Gastrocnemius medialis (tissue), 4 donors: Measurements from ENCODE around the gene PARP1. TPM values are rescaled to one million over a fixed set of nuclear protein-coding genes. Genes with fewer than 3 reads are reported as not detected.

Experiments
- ATAC-seq, 2 donors: fragments of 150-250 bp; one replicate each; pipeline ENCODE4 v1.9.1; 2016
- DNase-seq, 2 donors: peaks; one replicate each; pipeline ENCODE4 v3.0.0-alpha.2; 2019
- H3K27ac ChIP-seq, 4 donors: fragments of 200-600 bp; sonication (generic); 1 replicate in 1 of 4; 2 replicates in 3 of 4; pipeline ENCODE4 v1.5.1; 2016 to 2018; ENCODE audit warnings: mild to moderate bottlenecking in 2 of 4, moderate library complexity in 1 of 4
- H3K27me3 ChIP-seq, 3 donors: fragments of 200-600 bp; sonication (generic) in 2 of 3; 1 replicate in 1 of 3; 2 replicates in 2 of 3; pipeline versions ENCODE4 v1.5.1 to v1.6.0; 2016 to 2019; ENCODE audit warnings: mild to moderate bottlenecking in 1 of 3, moderate library complexity in 1 of 3
- H3K36me3 ChIP-seq, 2 donors: fragments of 200-600 bp; sonication (generic) in 1 of 2; one replicate each; pipeline ENCODE4 v1.5.1; 2017 to 2018
- H3K4me1 ChIP-seq, 2 donors: fragments of 200-600 bp; sonication (generic) in 1 of 2; one replicate each; pipeline ENCODE4 v1.5.1; 2016 to 2017; ENCODE audit warnings: mild to moderate bottlenecking in 2 of 2
- H3K4me3 ChIP-seq, 4 donors: fragments of 200-600 bp; sonication (generic) in 3 of 4; 1 replicate in 1 of 4; 2 replicates in 3 of 4; pipeline ENCODE4 v1.5.1; 2016 to 2019; ENCODE audit warnings: mild to moderate bottlenecking in 2 of 4
- H3K9me3 ChIP-seq, 3 donors: fragments of 200-600 bp; sonication (generic) in 2 of 3; 1 replicate in 1 of 3; 2 replicates in 2 of 3; pipeline ENCODE4 v1.5.1; 2016 to 2019
- CTCF ChIP-seq, 5 experiments: fragments of 450-650 bp in 3 of 5; fragments of 200-600 bp in 2 of 5; sonication (generic) in 2 of 5; IDR thresholded peaks in 4 of 5; conservative IDR thresholded peaks in 1 of 5; 1 replicate in 4 of 5; 2 replicates in 1 of 5; pipeline ENCODE4 v1.5.1; 2016 to 2019; ENCODE audit warnings: antibody characterized with exemption in 5 of 5, mild to moderate bottlenecking in 3 of 5, moderate library complexity in 3 of 5
- POLR2A ChIP-seq, 2 donors: fragments of 450-650 bp; IDR thresholded peaks; one replicate each; pipeline ENCODE4 v1.6.1; 2017; ENCODE audit warnings: antibody characterized with exemption in 2 of 2, mild to moderate bottlenecking in 2 of 2, moderate library complexity in 2 of 2
- in situ Hi-C, 4 donors: fragments of 200-750 bp; cut with MboI; loops; one replicate each; pipeline versions ENCODE4 v1.15.0 to v1.8.0; 2017; ENCODE audit warnings: low sequenced_read_pairs in 4 of 4
- intact Hi-C: fragments of 100-400 bp; cut with DNase I; formaldehyde crosslinking; loops from one replicate; pipeline ENCODE4 v1.15.1; 2023; ENCODE audit warnings: low total_unique reads
- total RNA-seq, 4 donors: library from RNA; depleted of rRNA; stranded (reverse); fragments of >200 nt; gene quantifications; one replicate each; pipeline versions ENCODE4 v1.1.0 to v1.2.3, GENCODE V29; 2016

The PARP1 gene
- total RNA-seq, 4 donors from 2014 or later, result 63.8 to 117 (median 99.7) TPM

GRCh38 chr1:226400519-226401354 is 7.2 kb downstream of the PARP1 start:
- ATAC-seq (peak; percentile 51 to 72), DNase-seq (peak in 1 of 2 donors; percentile 50)
- in situ Hi-C loops (no loop called here), intact Hi-C loops (no loop called here)
- Histone ChIP-seq H3K27ac (peak overlapping the region; percentile 74 to 82 (median 75)), H3K36me3 (peaks cover 0 to 9% of the 10 kb centered on the region in 2 donors), H3K4me3 (peak overlapping the region in 1 of 4 donors; percentile 1), H3K27me3 (no peaks in the 10 kb centered on the region), H3K9me3 (no peaks in the 10 kb centered on the region), H3K4me1 (peaks cover 74 to 80% of the 10 kb centered on the region in 2 donors)
- TF ChIP-seq POLR2A (IDR thresholded peaks at IDR 0.05) (no peak), CTCF (IDR thresholded peaks at IDR 0.05 in 4 of 5, conservative IDR thresholded peaks at IDR 0.05 in 1 of 5) (no peak)

GRCh38 chr1:226397955-226398636 is 9.8 kb downstream of the PARP1 start:
- Histone ChIP-seq H3K27me3 (no peaks in the 10 kb centered on the region), H3K27ac (peak overlapping the region; percentile 74 to 82 (median 75)), H3K36me3 (peaks cover 0 to 9% of the 10 kb centered on the region in 2 donors), H3K4me1 (peaks cover 52 to 54% of the 10 kb centered on the region in 2 donors), H3K4me3 (no peak overlapping the region), H3K9me3 (no peaks in the 10 kb centered on the region)
- no peak for DNase-seq
- in situ Hi-C loops (no loop called here), intact Hi-C loops (loop anchor here (1.0 kb wide), 1 partner anchor 34 kb away; no protein-coding TSS in a partner anchor)
- ATAC-seq, result no peak
- TF ChIP-seq CTCF (IDR thresholded peaks at IDR 0.05 in 4 of 5, conservative IDR thresholded peaks at IDR 0.05 in 1 of 5) (no peak), POLR2A (IDR thresholded peaks at IDR 0.05) (no peak)

GRCh38 chr1:226397011-226397926 is 10.6 kb downstream of the PARP1 start:
- Histone ChIP-seq H3K9me3 (no peaks in the 10 kb centered on the region), H3K27me3 (no peaks in the 10 kb centered on the region), H3K27ac (peak overlapping the region; percentile 74 to 82 (median 75)), H3K4me1 (peaks cover 44 to 47% of the 10 kb centered on the region in 2 donors), H3K4me3 (no peak overlapping the region), H3K36me3 (peaks cover 0 to 9% of the 10 kb centered on the region in 2 donors)
- in situ Hi-C loops, result no loop called here
- intact Hi-C loops, result no loop called here
- TF ChIP-seq CTCF (IDR thresholded peaks at IDR 0.05 in 4 of 5, conservative IDR thresholded peaks at IDR 0.05 in 1 of 5), result no peak
- TF ChIP-seq POLR2A (IDR thresholded peaks at IDR 0.05), result no peak
- DNase-seq (peak in 1 of 2 donors; percentile 38), ATAC-seq (peak; percentile 38 to 51)

- H3K36me3 ChIP-seq, result peaks cover 0 to 7% of the 10 kb centered on the region in 2 donors
- DNase-seq (no peak), ATAC-seq (no peak)
- peaks cover 29 to 32% of the 10 kb centered on the region in 2 donors for H3K4me1 ChIP-seq
- no peak overlapping the region for H3K27ac ChIP-seq
- no peaks in the 10 kb centered on the region for H3K27me3 ChIP-seq
- no peaks in the 10 kb centered on the region for H3K9me3 ChIP-seq
- no peak overlapping the region for H3K4me3 ChIP-seq
- TF ChIP-seq CTCF (IDR thresholded peaks at IDR 0.05 in 4 of 5, conservative IDR thresholded peaks at IDR 0.05 in 1 of 5) (no peak), POLR2A (IDR thresholded peaks at IDR 0.05) (no peak)
- intact Hi-C loops, result no loop called here
- in situ Hi-C loops, result no loop called here
Measured at GRCh38 chr1:226395753-226396152, 12.1 kb downstream of the PARP1 start.
